ENCODE data around the gene CRTC2. TPM values are rescaled to one million over a fixed set of nuclear protein-coding genes. Genes with fewer than 3 reads are reported as not detected.

CRTC2 gene
- total RNA-seq, 2 experiments from 2014 or later = 107 TPM

GRCh38 chr1:153933430-153933829 lies 25.0 kb downstream of the CRTC2 start:
- Mint-ChIP-seq H3K9me3 (no peaks in the 10 kb centered on the region), H3K36me3 (ENCODE audit: low read depth) (peaks cover 71% of the 10 kb centered on the region), H3K4me1 (peaks cover 2% of the 10 kb centered on the region), H3K27ac (no peak overlapping the region), H3K4me3 (no peak overlapping the region), H3K27me3 (no peaks in the 10 kb centered on the region)
- CTCF ChIA-PET = no interaction called here
- POLR2A ChIA-PET = interaction anchor here (1.3 to 2.0 kb wide), 3 partner anchors 8 to 23 kb away, joined by 4 to 6 read pairs (median 4); no protein-coding TSS in a partner anchor
- DNase-seq = no peak

- Mint-ChIP-seq H3K4me1 (peaks cover 5% of the 10 kb centered on the region), H3K9me3 (no peaks in the 10 kb centered on the region), H3K4me3 (no peak overlapping the region), H3K27ac (no peak overlapping the region), H3K27me3 (no peaks in the 10 kb centered on the region), H3K36me3 (ENCODE audit: low read depth) (peaks cover 67% of the 10 kb centered on the region)
- ChIA-PET POLR2A (interaction anchor here (0.7 to 2.0 kb wide), 3 partner anchors 9 to 13 kb away, joined by 4 to 6 read pairs (median 4); no protein-coding TSS in a partner anchor), CTCF (no interaction called here)
- no peak for DNase-seq
These were observed 26.0 kb downstream of the CRTC2 start for GRCh38 chr1:153932156-153933131.

GRCh38 chr1:153929981-153930948 lies 28.1 kb downstream of the CRTC2 start:
- H3K4me1 Mint-ChIP-seq = peaks cover 7% of the 10 kb centered on the region
- peaks cover 47% of the 10 kb centered on the region for H3K36me3 Mint-ChIP-seq (ENCODE audit: low read depth)
- no peak overlapping the region for H3K27ac Mint-ChIP-seq
- no peak overlapping the region for H3K4me3 Mint-ChIP-seq
- H3K27me3 Mint-ChIP-seq = no peaks in the 10 kb centered on the region
- DNase-seq = no peak
- ChIA-PET POLR2A (interaction anchor here (0.6 to 3.4 kb wide), 4 partner anchors 9 to 37 kb away, joined by 3 to 28 read pairs (median 4); partner anchors contain the start of genes CREB3L4 and DENND4B), CTCF (interaction anchor here (0.7 to 1.5 kb wide), 2 partner anchors 15 to 16 kb away, joined by 3 to 7 read pairs; partner anchors contain the start of gene DENND4B)
- no peaks in the 10 kb centered on the region for H3K9me3 Mint-ChIP-seq

DNA sequence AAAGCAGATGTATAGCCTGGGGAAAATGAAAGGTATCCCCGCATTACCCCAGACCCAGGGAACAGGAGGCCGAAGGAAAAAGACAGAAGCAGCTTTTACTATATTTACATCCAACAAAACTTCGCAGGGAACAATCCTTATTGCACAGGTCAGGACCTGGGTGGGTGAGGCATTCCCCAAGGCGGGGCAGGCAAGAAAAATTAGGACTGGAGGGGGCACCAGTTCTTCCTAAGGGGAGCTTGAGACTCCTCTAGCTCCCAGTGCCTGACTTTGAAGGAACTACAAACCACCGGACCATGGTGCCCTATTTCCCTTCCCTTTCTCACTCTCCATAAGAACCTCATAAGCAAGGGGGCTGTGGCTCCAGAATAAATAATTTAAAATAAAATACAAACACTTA lies 29.0 kb downstream of the CRTC2 start:
- peaks cover 8% of the 10 kb centered on the region for H3K4me1 Mint-ChIP-seq
- no peak for DNase-seq
- H3K27me3 Mint-ChIP-seq = no peaks in the 10 kb centered on the region
- no peak overlapping the region for H3K27ac Mint-ChIP-seq
- CTCF ChIA-PET = interaction anchor here (1.5 kb wide), 1 partner anchor 17 kb away, joined by 7 read pairs; the partner anchor contains the start of gene DENND4B
- POLR2A ChIA-PET = interaction anchor here (1.0 to 3.4 kb wide), 4 partner anchors 10 to 38 kb away, joined by 3 to 28 read pairs (median 4); partner anchors contain the start of genes CREB3L4 and DENND4B
- H3K36me3 Mint-ChIP-seq (ENCODE audit: low read depth) = peaks cover 38% of the 10 kb centered on the region
- H3K9me3 Mint-ChIP-seq = no peaks in the 10 kb centered on the region
- no peak overlapping the region for H3K4me3 Mint-ChIP-seq

- H3K36me3 Mint-ChIP-seq (ENCODE audit: low read depth) = peaks cover 33% of the 10 kb centered on the region
- peaks cover 12% of the 10 kb centered on the region for H3K4me1 Mint-ChIP-seq
- H3K27me3 Mint-ChIP-seq = no peaks in the 10 kb centered on the region
- H3K9me3 Mint-ChIP-seq = no peaks in the 10 kb centered on the region
- H3K4me3 Mint-ChIP-seq = no peak overlapping the region
- no peak for DNase-seq
- H3K27ac Mint-ChIP-seq = no peak overlapping the region
- POLR2A ChIA-PET = interaction anchor here (0.6 to 3.4 kb wide), 4 partner anchors 11 to 107 kb away, joined by 3 to 28 read pairs (median 4); partner anchors contain the start of genes CREB3L4 and DENND4B
- CTCF ChIA-PET = interaction anchor here (1.0 to 1.5 kb wide), 4 partner anchors 16 to 57 kb away, joined by 3 to 7 read pairs (median 3); partner anchors contain the start of genes DENND4B and RAB13
These were observed 29.5 kb downstream of the CRTC2 start for GRCh38 chr1:153928791-153929341.

GRCh38 chr1:153928245-153928644 lies 30.2 kb downstream of the CRTC2 start:
- ChIA-PET CTCF (interaction anchor here (0.6 to 1.5 kb wide), 5 partner anchors 12 to 58 kb away, joined by 3 to 7 read pairs (median 3); partner anchors contain the start of genes DENND4B and RAB13), POLR2A (interaction anchor here (3.4 kb wide), 1 partner anchor 17 kb away, joined by 28 read pairs; the partner anchor contains the start of gene DENND4B)
- H3K27me3 Mint-ChIP-seq = no peaks in the 10 kb centered on the region
- H3K9me3 Mint-ChIP-seq = no peaks in the 10 kb centered on the region
- peaks cover 13% of the 10 kb centered on the region for H3K4me1 Mint-ChIP-seq
- H3K4me3 Mint-ChIP-seq = no peak overlapping the region
- no peak overlapping the region for H3K27ac Mint-ChIP-seq
- DNase-seq = no peak
- H3K36me3 Mint-ChIP-seq (ENCODE audit: low read depth) = peaks cover 32% of the 10 kb centered on the region

GRCh38 chr1:153926405-153926804 lies 32.0 kb downstream of the CRTC2 start:
- Mint-ChIP-seq H3K36me3 (ENCODE audit: low read depth) (peaks cover 24% of the 10 kb centered on the region), H3K27me3 (no peaks in the 10 kb centered on the region), H3K9me3 (no peaks in the 10 kb centered on the region), H3K4me3 (no peak overlapping the region), H3K4me1 (peaks cover 16% of the 10 kb centered on the region), H3K27ac (no peak overlapping the region)
- no peak for DNase-seq
- ChIA-PET POLR2A (no interaction called here), CTCF (interaction anchor here (1.1 kb wide), 1 partner anchor 19 kb away, joined by 5 read pairs; no protein-coding TSS in a partner anchor)

- Mint-ChIP-seq H3K27ac (peak within 1 kb of the TSS; percentile 88), H3K27me3 (no peaks in the 10 kb centered on the region), H3K9me3 (no peaks in the 10 kb centered on the region), H3K4me1 (peaks cover 42% of the 10 kb centered on the region), H3K36me3 (ENCODE audit: low read depth) (peaks cover 16% of the 10 kb centered on the region), H3K4me3 (peak within 1 kb of the TSS; percentile 92)
- peak; percentile 99 for DNase-seq
- ChIA-PET CTCF (interaction anchor here (1.3 to 3.9 kb wide), 5 partner anchors 18 to 125 kb away, joined by 3 to 52 read pairs (median 5); partner anchors contain the start of genes CREB3L4, DENND4B and RPS27), POLR2A (interaction anchor here (0.6 to 7.1 kb wide), 35 partner anchors 9 to 482 kb away, joined by 3 to 165 read pairs (median 4); partner anchors contain the start of genes CHTOP, CREB3L4, CRTC2 and DENND4B)
These were observed 35.2 kb downstream of the CRTC2 start, which contains the start of gene GATAD2B for GRCh38 chr1:153922972-153923925. GATAD2B (minus strand) TSS chr1:153922972; CDS start chr1:153828347, 94,625 bp downstream.

DNA sequence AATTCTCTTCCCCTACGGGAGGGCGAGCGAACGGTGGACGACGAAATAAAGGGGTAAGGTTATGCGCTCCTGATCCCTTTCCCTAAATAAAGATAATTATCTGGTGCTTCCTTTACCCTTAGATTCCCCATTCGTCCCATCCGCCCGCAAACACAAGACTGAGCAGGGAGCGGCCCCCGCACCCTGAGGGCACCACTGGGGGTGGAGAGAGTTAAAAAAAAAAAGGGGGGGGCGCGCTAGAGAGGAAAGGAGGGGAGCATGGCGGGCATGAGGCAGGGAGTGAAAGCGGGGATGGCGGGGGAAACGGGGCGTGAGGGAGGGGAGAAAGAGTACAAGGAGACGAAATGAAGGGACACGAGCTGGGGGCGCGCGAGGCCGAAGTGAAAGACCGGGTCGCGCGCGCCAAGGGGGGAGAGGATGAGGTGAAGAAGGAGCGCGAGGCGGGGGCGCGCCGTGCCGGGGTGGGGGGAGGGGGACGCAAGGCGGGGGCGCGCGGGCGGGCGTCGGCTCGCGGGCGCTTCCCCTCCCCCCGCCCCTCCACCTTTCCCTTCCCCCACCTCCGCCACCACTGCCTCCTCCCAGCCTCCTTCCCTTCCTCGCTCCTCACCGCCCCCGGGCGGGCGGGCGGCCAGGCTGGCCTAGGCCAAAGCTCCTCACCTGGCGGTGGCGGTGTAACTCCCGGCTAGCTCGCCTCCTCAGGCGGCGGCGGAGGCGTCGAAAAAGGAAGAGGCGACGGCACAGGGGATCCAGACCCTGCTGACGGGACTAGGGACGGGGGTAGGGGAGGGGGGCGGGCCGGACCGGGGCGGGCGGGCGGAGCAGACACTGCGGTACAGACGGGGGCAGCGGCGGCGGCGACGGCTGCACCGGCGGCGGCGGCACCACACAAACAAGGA lies 36.1 kb downstream of the CRTC2 start:
- peak; percentile 23 for DNase-seq
- CTCF ChIA-PET = interaction anchor here (0.8 to 3.9 kb wide), 6 partner anchors 17 to 131 kb away, joined by 3 to 52 read pairs (median 5); partner anchors contain the start of genes CREB3L4, DENND4B and RPS27
- H3K27ac Mint-ChIP-seq = peak overlapping the region; percentile 88
- H3K36me3 Mint-ChIP-seq (ENCODE audit: low read depth) = peaks cover 23% of the 10 kb centered on the region
- H3K9me3 Mint-ChIP-seq = no peaks in the 10 kb centered on the region
- no peaks in the 10 kb centered on the region for H3K27me3 Mint-ChIP-seq
- POLR2A ChIA-PET = interaction anchor here (0.6 to 7.1 kb wide), 25 partner anchors 12 to 405 kb away, joined by 3 to 165 read pairs (median 5); partner anchors contain the start of genes CHTOP, CREB3L4, CRTC2 and DENND4B
- peak overlapping the region; percentile 92 for H3K4me3 Mint-ChIP-seq
- H3K4me1 Mint-ChIP-seq = peaks cover 45% of the 10 kb centered on the region

DNA sequence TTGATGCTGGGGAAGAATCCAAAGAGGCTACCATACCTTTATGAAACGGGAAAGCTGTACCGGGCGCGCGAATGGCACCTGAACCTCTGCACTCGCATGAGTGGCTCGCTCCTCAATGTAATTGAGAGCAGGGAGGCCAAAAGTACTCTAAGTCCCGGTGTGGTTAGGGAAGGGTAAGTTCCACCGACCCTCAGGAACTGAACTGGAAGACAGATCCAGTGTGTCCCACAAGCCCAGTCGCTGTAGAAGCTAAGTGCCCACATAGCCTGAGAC lies 36.7 kb downstream of the CRTC2 start:
- peak; percentile 20 for DNase-seq
- POLR2A ChIA-PET = interaction anchor here (0.8 to 7.1 kb wide), 17 partner anchors 19 to 287 kb away, joined by 3 to 165 read pairs (median 14); partner anchors contain the start of genes CHTOP, CREB3L4, CRTC2 and DENND4B
- CTCF ChIA-PET = interaction anchor here (0.8 to 3.9 kb wide), 6 partner anchors 16 to 250 kb away, joined by 3 to 52 read pairs (median 4); partner anchors contain the start of genes DENND4B and RAB13
- Mint-ChIP-seq H3K4me1 (peaks cover 45% of the 10 kb centered on the region), H3K4me3 (peak overlapping the region; percentile 92), H3K36me3 (ENCODE audit: low read depth) (peaks cover 23% of the 10 kb centered on the region), H3K27me3 (no peaks in the 10 kb centered on the region), H3K9me3 (no peaks in the 10 kb centered on the region), H3K27ac (peak overlapping the region; percentile 58)
